Islet precursor cell (in vitro differentiated cells): Measurements from ENCODE around the gene HMX3.

Source experiments
- DNase-seq: peaks from one replicate; pipeline ENCODE4 v3.0.0-alpha.2; 2018

Gene HMX3

DNA sequence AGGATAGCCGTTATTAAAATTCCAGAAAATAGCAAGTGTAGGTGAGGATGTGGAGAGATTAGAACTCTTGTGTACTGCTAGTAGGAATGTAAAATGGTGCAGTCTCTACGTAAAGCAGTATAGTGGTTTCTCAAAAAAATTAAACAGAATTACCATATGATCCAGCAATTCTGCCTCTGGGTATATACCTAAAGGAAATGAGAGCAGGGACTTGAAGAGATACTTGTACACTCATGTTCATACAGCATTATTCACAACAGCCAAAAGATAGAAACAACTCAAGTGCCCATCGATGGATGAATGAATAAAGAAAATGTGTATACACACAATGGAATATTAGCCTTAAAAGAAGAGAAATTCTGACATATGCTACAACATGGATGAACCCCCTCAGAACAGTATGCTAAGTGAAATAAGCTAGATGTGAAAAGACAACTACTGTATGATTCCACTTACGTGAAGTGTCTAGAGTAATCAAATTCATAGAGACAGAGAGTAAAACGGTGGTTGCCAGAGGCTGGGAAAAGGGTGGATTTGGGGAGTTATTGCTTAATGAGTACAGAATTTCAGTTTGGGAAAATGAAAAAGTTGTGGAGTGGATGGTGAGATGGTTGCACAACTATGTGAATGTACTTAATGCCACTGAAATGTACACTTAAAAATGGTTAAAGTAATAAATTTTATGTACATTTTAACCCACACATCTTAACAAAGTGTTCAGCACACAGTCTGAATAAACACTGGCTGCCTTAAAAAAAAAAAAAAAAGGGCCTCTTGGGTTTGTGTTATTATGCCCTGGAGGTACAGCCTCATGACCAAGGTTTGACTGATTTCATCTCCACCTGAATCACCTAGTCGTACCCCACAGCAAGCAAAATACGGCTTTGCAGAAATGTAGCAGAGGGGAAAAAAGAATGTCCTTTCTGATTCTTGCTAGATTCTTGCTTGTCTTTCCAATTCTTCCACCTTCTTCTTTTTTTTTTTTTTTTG is 44.6 kb downstream of the HMX3 start:
- DNase-seq: no peak

DNA sequence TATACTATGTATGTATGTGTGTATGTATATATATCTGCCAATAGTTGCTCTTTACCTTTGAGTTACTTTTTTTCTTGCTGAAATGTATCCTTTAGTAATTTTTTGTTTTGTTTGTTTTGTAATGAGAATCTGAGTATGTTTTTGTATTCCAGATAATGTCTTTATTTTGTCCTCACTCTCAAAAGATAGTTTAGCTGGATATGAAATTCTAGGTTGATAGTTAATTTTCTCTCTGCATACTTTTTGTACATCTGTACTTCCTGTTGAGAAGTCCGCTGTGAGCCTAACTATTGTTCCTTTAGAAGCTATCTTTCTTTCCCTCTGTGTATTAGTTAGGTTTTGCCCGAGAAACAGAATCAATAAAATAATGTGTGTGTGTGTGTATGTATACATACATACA is 48.0 kb downstream of the HMX3 start:
- no peak for DNase-seq

DNA sequence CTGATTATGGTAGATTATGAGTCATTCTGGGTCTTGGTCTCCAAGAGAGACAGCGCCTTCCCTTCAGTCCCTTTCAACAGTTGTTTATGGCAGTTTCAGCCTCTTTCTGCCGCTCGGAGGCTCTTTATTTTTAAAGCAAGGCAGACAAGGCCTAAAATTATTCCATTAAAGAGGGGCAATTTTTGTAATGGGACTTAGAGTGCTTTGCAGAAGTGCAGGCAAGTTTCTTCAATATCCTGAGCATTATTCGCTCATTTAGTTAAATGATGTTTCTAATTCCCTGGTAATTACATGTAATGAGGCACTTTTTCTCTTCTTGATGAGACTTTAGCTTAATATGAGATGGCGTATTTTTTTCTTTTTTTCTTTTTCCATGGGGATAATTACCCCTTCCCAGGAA is 52.0 kb downstream of the HMX3 start:
- DNase-seq: no peak
